ENCODE data around the gene SACM1L. TPM values are rescaled to one million over a fixed set of nuclear protein-coding genes. Genes with fewer than 3 reads are reported as not detected.

Gene SACM1L
- total RNA-seq, 1 donor from 2014 or later: 65.5 TPM

- no peak for DNase-seq
Measured at GRCh38 chr3:45789235-45789812, 100.1 kb downstream of the SACM1L start.

- no peak for DNase-seq
Measured at GRCh38 chr3:45790596-45790995, 101.4 kb downstream of the SACM1L start.

- no peak for DNase-seq
Measured at GRCh38 chr3:45792036-45792435, 102.8 kb downstream of the SACM1L start.

- DNase-seq: no peak
Measured at GRCh38 chr3:45792516-45793172, 103.4 kb downstream of the SACM1L start.

GRCh38 chr3:45793482-45794176 lies 104.4 kb downstream of the SACM1L start:
- DNase-seq: no peak

- no peak for DNase-seq
Measured at GRCh38 chr3:45794177-45794560, 105.0 kb downstream of the SACM1L start.

- DNase-seq: no peak
Measured at GRCh38 chr3:45794660-45795059, 105.5 kb downstream of the SACM1L start.

Small RNA genes lying within 50 kb of the gene (small RNA-seq; reads per million reads assigned to genes)
- not detected for gene RN7SL145P (ENCODE audit: low replicate concordance)

Other genes with a start within 250 kb of the SACM1L start
- gene LIMD1, start 94.6 kb upstream of the SACM1L start, total RNA-seq: 28.8 TPM
- 1.2 TPM for gene SLC6A20, start 107.1 kb downstream of the SACM1L start, total RNA-seq
- gene LZTFL1, start 152.7 kb downstream of the SACM1L start, total RNA-seq: 25.2 TPM
- 0.10 TPM for gene CCR9, start 197.1 kb downstream of the SACM1L start, total RNA-seq